SK-N-SH (cell line): ENCODE measurements around the gene BCAN. TPM values are rescaled to one million over a fixed set of nuclear protein-coding genes. Genes with fewer than 3 reads are reported as not detected.

ENCODE experiments used
- CTCF ChIA-PET: fragments of 300-600, 350-600 bp; formaldehyde crosslinking; extraction: SDS; loops from one replicate; lab custom pipeline; 2021; lab: Yijun Ruan, JAX
- POLR2A ChIA-PET: fragments of 350-600 bp; sonication (Branson Sonifier 250); formaldehyde crosslinking; extraction: SDS; loops from one replicate; lab custom pipeline; 2020; ENCODE audit warnings: antibody characterized with exemption, inconsistent platforms; lab: Yijun Ruan, JAX
- DNase-seq: peaks from one replicate; pipeline ENCODE4 v3.0.0; 2012
- H2AFZ ChIP-seq: fragments of 200-600 bp; sonication (generic); 2 replicates; pipeline ENCODE4 v1.8.1; 2016; ENCODE audit warnings: antibody characterized with exemption, mild to moderate bottlenecking, low read depth
- H3F3A ChIP-seq: fragments of 200-600 bp; sonication (generic); replicated peaks from 2 replicates; pipeline ENCODE3; 2016; ENCODE audit warnings: antibody characterized with exemption, mild to moderate bottlenecking; ENCODE audit not compliant: insufficient read depth
- H3K27ac ChIP-seq, 2 experiments: fragments of 200-500 bp in 1 of 2; fragments of 200-600 bp in 1 of 2; sonication (Bioruptor generic) in 1 of 2; sonication (generic), shearing (Covaris generic) in 1 of 2; 2 replicates each; pipeline versions ENCODE4 v1.5.1 to v1.6.1; 2014 to 2016; ENCODE audit warnings: low read depth in 2 of 2, inconsistent platforms in 1 of 2, low read length in 1 of 2, mild to moderate bottlenecking in 1 of 2, mixed read lengths in 1 of 2
- H3K27me3 ChIP-seq: fragments of 200-600 bp; sonication (generic), shearing (Covaris generic); 2 replicates; pipeline ENCODE4 v1.6.1; 2016; ENCODE audit warnings: mixed run types; ENCODE audit not compliant: insufficient read depth
- H3K36me3 ChIP-seq, 2 experiments: fragments of 200-500 bp in 1 of 2; fragments of 200-600 bp in 1 of 2; sonication (Bioruptor generic) in 1 of 2; sonication (generic) in 1 of 2; replicated peaks in 1 of 2; 2 replicates each; pipeline versions ENCODE3 to v1.5.1; 2014 to 2016; ENCODE audit warnings: low read length in 1 of 2, mild to moderate bottlenecking in 1 of 2; ENCODE audit not compliant: insufficient read depth in 2 of 2, control insufficient read depth in 1 of 2
- H3K4me1 ChIP-seq, 2 experiments: fragments of 200-500 bp in 1 of 2; fragments of 200-600 bp in 1 of 2; sonication (Bioruptor generic) in 1 of 2; sonication (generic), shearing (Covaris generic) in 1 of 2; 2 replicates each; pipeline versions ENCODE4 v1.5.1 to v1.6.1; 2014 to 2016; ENCODE audit warnings: low read depth in 1 of 2, low read length in 1 of 2, mixed run types in 1 of 2; ENCODE audit not compliant: insufficient read depth in 2 of 2, control insufficient read depth in 1 of 2
- H3K4me2 ChIP-seq: fragments of 200-600 bp; sonication (generic), shearing (Covaris generic); 2 replicates; pipeline ENCODE4 v1.6.1; 2017; ENCODE audit warnings: mixed run types
- H3K4me3 ChIP-seq, 2 experiments: fragments of 200-500 bp in 1 of 2; fragments of 200-600 bp in 1 of 2; sonication (Bioruptor generic) in 1 of 2; sonication (generic), shearing (Covaris generic) in 1 of 2; 2 replicates each; pipeline versions ENCODE4 v1.5.1 to v1.8.1; 2014 to 2016; ENCODE audit warnings: low read depth in 2 of 2, inconsistent platforms in 1 of 2, low read length in 1 of 2, mild to moderate bottlenecking in 1 of 2, mixed read lengths in 1 of 2, moderate library complexity in 1 of 2
- H3K79me2 ChIP-seq: fragments of 200-600 bp; sonication (generic); 2 replicates; pipeline ENCODE4 v1.8.1; 2017; ENCODE audit warnings: mild to moderate bottlenecking; ENCODE audit not compliant: insufficient read depth
- H3K9ac ChIP-seq: fragments of 200-600 bp; sonication (generic); 2 replicates; pipeline ENCODE4 v1.6.1; 2017; ENCODE audit warnings: mixed run types
- H3K9me2 ChIP-seq: fragments of 200-600 bp; sonication (generic); 2 replicates; pipeline ENCODE4 v1.6.1; 2017; ENCODE audit warnings: mixed run types
- H3K9me3 ChIP-seq: fragments of 200-600 bp; sonication (generic); 2 replicates; pipeline ENCODE4 v1.6.1; 2017; ENCODE audit warnings: mixed run types, mild to moderate bottlenecking, moderate library complexity
- H4K20me1 ChIP-seq: fragments of 200-600 bp; sonication (generic); 2 replicates; pipeline ENCODE4 v1.6.1; 2017; ENCODE audit warnings: mild to moderate bottlenecking, mixed run types; ENCODE audit not compliant: insufficient read depth
- CHD2 ChIP-seq: fragments of 150-350 bp; IDR thresholded peaks from 2 replicates; pipeline ENCODE4 v1.6.1; 2018; ENCODE audit warnings: low read length; ENCODE audit not compliant: partially characterized antibody
- EP300 ChIP-seq, 2 experiments: IDR thresholded peaks; 2 replicates each; pipeline versions ENCODE4 v1.4.0 to v1.6.1; 2012; ENCODE audit warnings: borderline replicate concordance in 1 of 2, low read depth in 1 of 2, low read length in 1 of 2
- FOSL2 ChIP-seq: IDR thresholded peaks from 2 replicates; pipeline ENCODE4 v1.4.0; 2012; ENCODE audit warnings: low read depth, mild to moderate bottlenecking, moderate library complexity, borderline replicate concordance
- FOXJ3 ChIP-seq: sonication (generic); formaldehyde crosslinking; IDR thresholded peaks from 2 replicates; pipeline ENCODE4 v1.5.1; 2020; ENCODE audit warnings: mild to moderate bottlenecking, missing genetic modification reagents
- GABPA ChIP-seq: IDR thresholded peaks from 2 replicates; pipeline ENCODE4 v1.4.0; 2012; ENCODE audit warnings: low read depth, mild to moderate bottlenecking
- MXI1 ChIP-seq: IDR thresholded peaks from 2 replicates; pipeline ENCODE4 v1.6.1; 2012; ENCODE audit warnings: mild to moderate bottlenecking, low read depth, low read length, improper control_type of control experiment
- NFIC ChIP-seq: IDR thresholded peaks from 2 replicates; pipeline ENCODE4 v1.4.0; 2012; ENCODE audit warnings: borderline replicate concordance
- RAD21 ChIP-seq: IDR thresholded peaks from 2 replicates; pipeline ENCODE4 v1.6.1; 2012; ENCODE audit warnings: mild to moderate bottlenecking, low read length
- RCOR1 ChIP-seq: fragments of 150-350 bp; IDR thresholded peaks from 2 replicates; pipeline ENCODE4 v1.6.1; 2017; ENCODE audit warnings: antibody characterized with exemption, low read length
- RXRA ChIP-seq: IDR thresholded peaks from 2 replicates; pipeline ENCODE4 v1.4.0; 2012; ENCODE audit warnings: low read depth, mild to moderate bottlenecking, borderline replicate concordance
- TAF1 ChIP-seq: IDR thresholded peaks from 2 replicates; pipeline ENCODE4 v1.6.1; 2012; ENCODE audit warnings: low read depth, mild to moderate bottlenecking, low read length, moderate library complexity, borderline replicate concordance
- YY1 ChIP-seq: IDR thresholded peaks from 2 replicates; pipeline ENCODE4 v1.4.0; 2012; ENCODE audit warnings: low read depth, mild to moderate bottlenecking
- ZBTB33 ChIP-seq: IDR thresholded peaks from 2 replicates; pipeline ENCODE4 v1.4.0; 2012; ENCODE audit warnings: low read depth, borderline replicate concordance
- WGBS: methylation state at CpG from one replicate; pipeline ENCODE4 v1.1.6; 2017; ENCODE audit warnings: low lambda C conversion rate; 5-methylcytosine and 5-hydroxymethylcytosine counted together
- polyA plus RNA-seq, 3 experiments: library from polyadenylated mRNA; depleted of rRNA; stranded (reverse); fragments of >200 nt; gene quantifications; 2 replicates each; pipeline ENCODE4 v1.2.3, GENCODE V29; 2012
- TF ChIP-seq, protein P1 (sequence below): fragments of 200-600 bp; sonication (generic); IDR thresholded peaks from 2 replicates; pipeline ENCODE4 v1.6.1; 2017; ENCODE audit warnings: antibody characterized with exemption, mild to moderate bottlenecking, moderate library complexity
- TF ChIP-seq, protein P2 (sequence below): IDR thresholded peaks from 2 replicates; pipeline ENCODE4 v1.4.0; 2012; ENCODE audit warnings: low read depth, borderline replicate concordance
- TF ChIP-seq, protein P3 (sequence below): fragments of 150-350 bp; IDR thresholded peaks from 2 replicates; pipeline ENCODE4 v1.6.1; 2017; ENCODE audit warnings: antibody characterized with exemption, low read length, low read depth, borderline replicate concordance

Gene BCAN
- polyA plus RNA-seq, 1 of the 3 experiments (the other 2 are of a cell fraction), result 0.25 TPM

DNA sequence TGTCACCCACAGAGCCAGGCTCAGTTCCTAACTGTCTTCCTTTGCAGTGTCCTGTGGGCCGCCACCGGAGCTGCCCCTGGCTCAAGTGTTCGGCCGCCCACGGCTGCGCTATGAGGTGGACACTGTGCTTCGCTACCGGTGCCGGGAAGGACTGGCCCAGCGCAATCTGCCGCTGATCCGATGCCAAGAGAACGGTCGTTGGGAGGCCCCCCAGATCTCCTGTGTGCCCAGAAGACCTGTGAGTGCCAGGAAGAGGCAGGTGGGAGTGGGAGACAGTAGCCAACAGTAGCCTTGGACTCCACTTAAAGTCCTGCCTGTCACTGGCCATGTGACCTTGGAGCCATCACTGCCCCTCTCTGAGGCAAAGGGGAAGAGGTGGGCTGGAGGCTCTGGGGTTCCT lies 16.6 kb downstream of the BCAN start:
- Histone ChIP-seq H3K9ac (no peak overlapping the region), H3K4me1 (peaks cover 39 to 43% of the 10 kb centered on the region in 2 experiments; a peak in 3 of 4 replicates), H3K4me2 (no peak overlapping the region), H3F3A (peaks cover 21% of the 10 kb centered on the region), H2AFZ (no peak overlapping the region), H3K27me3 (no peaks in the 10 kb centered on the region), H4K20me1 (peaks cover 3% of the 10 kb centered on the region; the same call in 1 of the 2 replicates), H3K9me2 (no peaks in the 10 kb centered on the region), H3K36me3 (no peaks in the 10 kb centered on the region), H3K79me2 (no peaks in the 10 kb centered on the region), H3K4me3 (no peak overlapping the region), H3K27ac (no peak overlapping the region), H3K9me3 (no peaks in the 10 kb centered on the region)
- 100% methylated on average over 7 of the region's 14 CpGs for WGBS
- ChIA-PET CTCF (interaction anchor here (0.7 to 13.1 kb wide), 23 partner anchors 8 to 273 kb away, joined by 3 to 682 read pairs (median 6); partner anchors contain the start of genes BCAN, CRABP2, HAPLN2 and ISG20L2), POLR2A (no interaction called here)
- TF ChIP-seq CHD2 (no peak), RXRA (no peak), MXI1 (no peak), TAF1 (no peak), YY1 (no peak), ZBTB33 (no peak), RCOR1 (no peak), NFIC (no peak)
- TF ChIP-seq, protein P1, sequence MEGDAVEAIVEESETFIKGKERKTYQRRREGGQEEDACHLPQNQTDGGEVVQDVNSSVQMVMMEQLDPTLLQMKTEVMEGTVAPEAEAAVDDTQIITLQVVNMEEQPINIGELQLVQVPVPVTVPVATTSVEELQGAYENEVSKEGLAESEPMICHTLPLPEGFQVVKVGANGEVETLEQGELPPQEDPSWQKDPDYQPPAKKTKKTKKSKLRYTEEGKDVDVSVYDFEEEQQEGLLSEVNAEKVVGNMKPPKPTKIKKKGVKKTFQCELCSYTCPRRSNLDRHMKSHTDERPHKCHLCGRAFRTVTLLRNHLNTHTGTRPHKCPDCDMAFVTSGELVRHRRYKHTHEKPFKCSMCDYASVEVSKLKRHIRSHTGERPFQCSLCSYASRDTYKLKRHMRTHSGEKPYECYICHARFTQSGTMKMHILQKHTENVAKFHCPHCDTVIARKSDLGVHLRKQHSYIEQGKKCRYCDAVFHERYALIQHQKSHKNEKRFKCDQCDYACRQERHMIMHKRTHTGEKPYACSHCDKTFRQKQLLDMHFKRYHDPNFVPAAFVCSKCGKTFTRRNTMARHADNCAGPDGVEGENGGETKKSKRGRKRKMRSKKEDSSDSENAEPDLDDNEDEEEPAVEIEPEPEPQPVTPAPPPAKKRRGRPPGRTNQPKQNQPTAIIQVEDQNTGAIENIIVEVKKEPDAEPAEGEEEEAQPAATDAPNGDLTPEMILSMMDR, result no peak
- TF ChIP-seq, protein P2, sequence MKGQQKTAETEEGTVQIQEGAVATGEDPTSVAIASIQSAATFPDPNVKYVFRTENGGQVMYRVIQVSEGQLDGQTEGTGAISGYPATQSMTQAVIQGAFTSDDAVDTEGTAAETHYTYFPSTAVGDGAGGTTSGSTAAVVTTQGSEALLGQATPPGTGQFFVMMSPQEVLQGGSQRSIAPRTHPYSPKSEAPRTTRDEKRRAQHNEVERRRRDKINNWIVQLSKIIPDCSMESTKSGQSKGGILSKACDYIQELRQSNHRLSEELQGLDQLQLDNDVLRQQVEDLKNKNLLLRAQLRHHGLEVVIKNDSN, result no peak
- DNase-seq, result no peak

DNA sequence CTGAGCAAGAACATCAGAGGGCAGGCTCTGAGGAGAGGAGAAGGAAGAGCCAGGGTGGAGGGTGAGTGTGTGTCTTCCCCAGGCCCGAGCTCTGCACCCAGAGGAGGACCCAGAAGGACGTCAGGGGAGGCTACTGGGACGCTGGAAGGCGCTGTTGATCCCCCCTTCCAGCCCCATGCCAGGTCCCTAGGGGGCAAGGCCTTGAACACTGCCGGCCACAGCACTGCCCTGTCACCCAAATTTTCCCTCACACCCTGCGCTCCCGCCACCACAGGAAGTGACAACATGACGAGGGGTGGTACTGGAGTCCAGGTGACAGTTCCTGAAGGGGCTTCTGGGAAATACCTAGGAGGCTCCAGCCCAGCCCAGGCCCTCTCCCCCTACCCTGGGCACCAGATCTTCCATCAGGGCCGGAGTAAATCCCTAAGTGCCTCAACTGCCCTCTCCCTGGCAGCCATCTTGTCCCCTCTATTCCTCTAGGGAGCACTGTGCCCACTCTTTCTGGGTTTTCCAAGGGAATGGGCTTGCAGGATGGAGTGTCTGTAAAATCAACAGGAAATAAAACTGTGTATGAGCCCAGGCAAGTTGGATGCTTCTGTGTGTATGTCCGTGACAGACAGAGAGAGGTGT lies 17.1 kb downstream of the BCAN start:
- DNase-seq, result no peak
- H2AFZ ChIP-seq, result peak overlapping the region; percentile 67
- 86% methylated on average over 5 of the region's 10 CpGs for WGBS
- peaks cover 21% of the 10 kb centered on the region for H3F3A ChIP-seq
- H3K9me3 ChIP-seq, result no peaks in the 10 kb centered on the region
- H3K9ac ChIP-seq, result no peak overlapping the region
- no peaks in the 10 kb centered on the region for H3K79me2 ChIP-seq
- H3K27me3 ChIP-seq, result no peaks in the 10 kb centered on the region
- POLR2A ChIA-PET, result interaction anchor here (3.6 kb wide), 1 partner anchor 18 kb away, joined by 36 read pairs; the partner anchor contains the start of gene NES
- peaks cover 40 to 43% of the 10 kb centered on the region in 2 experiments; a peak in 3 of 4 replicates for H3K4me1 ChIP-seq
- H3K36me3 ChIP-seq, result no peaks in the 10 kb centered on the region
- H3K27ac ChIP-seq, result peak overlapping the region in 1 of 2 experiments; percentile 48; a peak in 1 of 4 replicates
- H3K9me2 ChIP-seq, result no peaks in the 10 kb centered on the region
- no peak overlapping the region for H3K4me3 ChIP-seq
- peak overlapping the region; percentile 75 for H3K4me2 ChIP-seq
- no peak for TF ChIP-seq GABPA
- no peak for TF ChIP-seq RAD21
- TF ChIP-seq FOSL2, result no peak
- no peak for TF ChIP-seq FOXJ3 (CRISPR knock-in tag)
- no peak for TF ChIP-seq TAF1
- no peak for TF ChIP-seq EP300 (IDR thresholded peaks at IDR 0.05; ENCODE audit: borderline replicate concordance in 1 of 2, low read depth in 1 of 2, low read length in 1 of 2)
- TF ChIP-seq, protein P3, sequence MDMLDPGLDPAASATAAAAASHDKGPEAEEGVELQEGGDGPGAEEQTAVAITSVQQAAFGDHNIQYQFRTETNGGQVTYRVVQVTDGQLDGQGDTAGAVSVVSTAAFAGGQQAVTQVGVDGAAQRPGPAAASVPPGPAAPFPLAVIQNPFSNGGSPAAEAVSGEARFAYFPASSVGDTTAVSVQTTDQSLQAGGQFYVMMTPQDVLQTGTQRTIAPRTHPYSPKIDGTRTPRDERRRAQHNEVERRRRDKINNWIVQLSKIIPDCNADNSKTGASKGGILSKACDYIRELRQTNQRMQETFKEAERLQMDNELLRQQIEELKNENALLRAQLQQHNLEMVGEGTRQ, result no peak
- TF ChIP-seq, protein P1, result no peak
- CTCF ChIA-PET, result interaction anchor here (0.6 to 13.1 kb wide), 40 partner anchors 9 to 346 kb away, joined by 3 to 682 read pairs (median 4); partner anchors contain the start of genes BCAN, HAPLN2, ISG20L2 and METTL25B
- H4K20me1 ChIP-seq, result peaks cover 3% of the 10 kb centered on the region; the same call in 1 of the 2 replicates
